Measurements from ENCODE around the gene AVPR1B.

GRCh38 chr1:206115791-206116190 lies 1.4 kb downstream of the AVPR1B start:
- TF ChIP-seq CTCF (IDR thresholded peaks at IDR 0.05) (no peak), POLR2A (IDR thresholded peaks at IDR 0.05) (no peak)

All from lower leg skin (tissue), 3 donors.